ENCODE data around the gene CEP44. TPM values are rescaled to one million over a fixed set of nuclear protein-coding genes. Genes with fewer than 3 reads are reported as not detected.

CEP44 gene
- polyA plus RNA-seq, 1 experiment = 7.4 TPM

- H3K4me3 ChIP-seq (ENCODE audit: low read depth, low read length) = no peak overlapping the region
- no peak for DNase-seq (ENCODE audit: low read depth, low spot score)
- H3K27me3 ChIP-seq (ENCODE audit: control insufficient read depth, insufficient read depth, low read length) = no peaks in the 10 kb centered on the region
- no peak for TF ChIP-seq CTCF (IDR thresholded peaks at IDR 0.05; ENCODE audit: low read depth, low read length)
- H3K9me3 ChIP-seq (ENCODE audit: control insufficient read depth, insufficient read depth, low read length) = no peaks in the 10 kb centered on the region
- ChIA-PET CTCF (no interaction called here), POLR2A (no interaction called here)
- H3K27ac ChIP-seq (ENCODE audit: low read depth, low read length) = no peak overlapping the region
Observed at GRCh38 chr4:174316954-174317353, 33.2 kb downstream of the CEP44 start.

- H3K9me3 ChIP-seq (ENCODE audit: control insufficient read depth, insufficient read depth, low read length) = no peaks in the 10 kb centered on the region
- TF ChIP-seq CTCF (IDR thresholded peaks at IDR 0.05; ENCODE audit: low read depth, low read length) = no peak
- CTCF ChIA-PET = no interaction called here
- no peak overlapping the region for H3K27ac ChIP-seq (ENCODE audit: low read depth, low read length)
- no peak overlapping the region for H3K4me3 ChIP-seq (ENCODE audit: low read depth, low read length)
- DNase-seq (ENCODE audit: low read depth, low spot score) = no peak
- POLR2A ChIA-PET = no interaction called here
- no peaks in the 10 kb centered on the region for H3K27me3 ChIP-seq (ENCODE audit: control insufficient read depth, insufficient read depth, low read length)
Observed at GRCh38 chr4:174317531-174317930, 33.8 kb downstream of the CEP44 start.

DNA sequence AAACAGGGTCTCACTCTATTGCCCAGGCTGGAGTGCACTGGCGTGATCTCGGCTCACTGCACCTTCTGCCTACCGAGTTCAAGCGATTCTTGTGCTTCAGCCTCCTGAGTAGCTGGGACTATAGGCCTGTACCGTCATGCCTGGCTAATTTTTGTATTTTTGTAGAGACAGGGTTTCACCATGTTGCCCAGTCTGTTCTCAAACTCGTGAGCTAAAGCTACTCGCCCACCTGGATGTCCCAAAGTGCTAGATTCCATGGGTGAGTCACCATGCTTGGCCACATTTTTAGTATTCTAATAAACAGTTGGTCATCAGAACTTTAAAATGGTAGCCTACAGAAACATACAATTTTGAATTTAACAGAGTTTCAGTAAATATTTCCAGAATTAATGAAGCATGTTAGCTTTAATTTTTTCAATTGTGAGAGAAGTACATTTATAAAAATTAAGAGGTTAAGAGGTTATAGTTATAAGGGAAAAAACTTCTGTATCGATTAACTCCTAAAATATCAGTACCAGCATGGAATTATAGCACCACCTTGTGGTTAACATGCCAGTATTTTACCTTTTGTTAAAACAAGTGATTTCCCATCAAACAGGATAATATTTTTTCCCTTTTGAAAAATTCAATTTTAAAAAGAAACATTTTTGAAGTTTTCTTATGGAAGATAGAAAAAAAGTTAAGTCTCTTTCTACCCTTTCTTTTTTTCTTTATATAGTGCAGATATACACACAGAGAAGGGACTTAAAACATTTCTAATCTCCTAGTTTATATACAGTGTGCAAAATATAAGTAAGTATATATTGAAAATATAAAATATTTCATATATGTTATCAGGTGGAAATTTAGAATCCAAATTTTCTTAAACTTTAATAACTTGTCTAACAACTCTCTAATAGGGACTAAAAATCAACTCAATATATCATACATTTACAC lies 35.4 kb downstream of the CEP44 start:
- ChIA-PET POLR2A (no interaction called here), CTCF (interaction anchor here (0.5 to 2.4 kb wide), 40 partner anchors 9 to 1805 kb away, joined by 3 to 16 read pairs (median 4); partner anchors contain the start of genes CEP44, FBXO8, HAND2 and SCRG1)
- Histone ChIP-seq H3K27me3 (ENCODE audit: control insufficient read depth, insufficient read depth, low read length) (no peaks in the 10 kb centered on the region), H3K27ac (ENCODE audit: low read depth, low read length) (no peak overlapping the region), H3K9me3 (ENCODE audit: control insufficient read depth, insufficient read depth, low read length) (no peaks in the 10 kb centered on the region), H3K4me3 (ENCODE audit: low read depth, low read length) (no peak overlapping the region)
- DNase-seq (ENCODE audit: low read depth, low spot score) = no peak
- peak; percentile 74 for TF ChIP-seq CTCF (IDR thresholded peaks at IDR 0.05; ENCODE audit: low read depth, low read length)

- no peak overlapping the region for H3K27ac ChIP-seq (ENCODE audit: low read depth, low read length)
- POLR2A ChIA-PET = no interaction called here
- TF ChIP-seq CTCF (IDR thresholded peaks at IDR 0.05; ENCODE audit: low read depth, low read length) = no peak
Observed at GRCh38 chr4:174320494-174321199, 36.9 kb downstream of the CEP44 start.

DNA sequence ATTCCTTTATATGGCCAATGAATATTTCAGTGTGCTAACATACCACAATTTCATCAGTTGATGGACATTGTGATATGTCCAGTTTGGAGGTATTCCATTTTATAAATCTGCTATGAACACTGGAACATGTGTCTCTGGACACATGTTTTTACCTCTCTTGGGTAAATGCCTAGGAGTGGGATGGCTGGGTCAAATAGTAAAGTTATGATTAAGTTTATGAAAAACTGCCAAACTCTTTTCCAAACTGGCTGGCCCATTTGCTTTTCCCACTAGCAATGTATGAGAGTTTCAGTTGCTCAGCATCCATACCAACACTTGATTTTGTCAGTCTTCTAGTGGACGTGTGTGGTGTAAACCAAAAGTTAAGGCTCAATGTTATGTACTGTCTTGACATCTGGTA lies 40.5 kb downstream of the CEP44 start:
- ChIA-PET CTCF (no interaction called here), POLR2A (no interaction called here)
- Histone ChIP-seq H3K4me3 (ENCODE audit: low read depth, low read length) (no peak overlapping the region), H3K9me3 (ENCODE audit: control insufficient read depth, insufficient read depth, low read length) (no peaks in the 10 kb centered on the region), H3K27ac (ENCODE audit: low read depth, low read length) (no peak overlapping the region), H3K27me3 (ENCODE audit: control insufficient read depth, insufficient read depth, low read length) (no peaks in the 10 kb centered on the region)
- no peak for TF ChIP-seq CTCF (IDR thresholded peaks at IDR 0.05; ENCODE audit: low read depth, low read length)
- no peak for DNase-seq (ENCODE audit: low read depth, low spot score)

More at GRCh38 chr4:174320494-174321199, 36.9 kb downstream of the CEP44 start:
- Histone ChIP-seq H3K27me3 (ENCODE audit: control insufficient read depth, insufficient read depth, low read length) (no peaks in the 10 kb centered on the region), H3K4me3 (ENCODE audit: low read depth, low read length) (no peak overlapping the region), H3K9me3 (ENCODE audit: control insufficient read depth, insufficient read depth, low read length) (no peaks in the 10 kb centered on the region)
- DNase-seq (ENCODE audit: low read depth, low spot score) = no peak
- CTCF ChIA-PET = interaction anchor here (0.6 to 2.4 kb wide), 3 partner anchors 98 to 344 kb away, joined by 5 to 14 read pairs (median 7); no protein-coding TSS in a partner anchor

All from AG04450 (cell line).